ENCODE data around the gene CPXM1.

DNA sequence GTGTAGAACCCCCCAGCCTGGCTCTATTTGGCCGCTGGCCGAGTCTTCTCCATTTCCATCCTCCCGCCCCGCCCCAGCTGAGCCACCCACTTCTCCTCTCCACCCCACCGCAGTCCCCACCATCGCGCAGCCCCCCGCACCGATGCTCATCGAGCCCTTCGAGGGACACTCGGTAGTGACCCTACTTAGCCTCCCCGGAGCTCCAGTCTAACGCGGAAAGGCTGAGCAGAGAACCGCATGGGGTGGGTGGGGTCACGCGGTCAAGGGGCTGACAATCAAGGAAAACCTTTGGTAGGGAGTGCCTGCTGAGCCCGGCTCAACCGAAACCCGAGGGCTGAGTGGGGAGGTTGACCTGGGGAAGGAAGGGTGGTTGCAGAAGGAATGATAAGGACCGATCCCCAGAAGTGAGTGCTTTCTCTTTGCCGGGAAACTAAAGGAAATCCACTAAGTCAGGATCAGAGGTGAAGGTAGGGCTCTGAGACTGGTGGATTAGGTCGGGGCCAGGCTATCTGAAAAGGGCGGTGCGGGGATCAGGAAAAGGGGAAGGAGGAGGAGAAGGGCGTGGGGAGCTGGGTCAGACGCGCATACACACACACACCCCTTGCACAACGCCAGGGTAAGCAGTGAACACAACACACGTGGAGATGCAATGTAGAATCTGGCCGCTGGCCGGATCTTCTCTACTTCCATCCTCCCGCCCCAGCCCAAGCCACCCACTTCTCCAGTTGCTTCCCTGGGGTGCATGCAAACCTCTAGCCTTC is 49.8 kb downstream of the CPXM1 start:
- TF ChIP-seq, protein P1, sequence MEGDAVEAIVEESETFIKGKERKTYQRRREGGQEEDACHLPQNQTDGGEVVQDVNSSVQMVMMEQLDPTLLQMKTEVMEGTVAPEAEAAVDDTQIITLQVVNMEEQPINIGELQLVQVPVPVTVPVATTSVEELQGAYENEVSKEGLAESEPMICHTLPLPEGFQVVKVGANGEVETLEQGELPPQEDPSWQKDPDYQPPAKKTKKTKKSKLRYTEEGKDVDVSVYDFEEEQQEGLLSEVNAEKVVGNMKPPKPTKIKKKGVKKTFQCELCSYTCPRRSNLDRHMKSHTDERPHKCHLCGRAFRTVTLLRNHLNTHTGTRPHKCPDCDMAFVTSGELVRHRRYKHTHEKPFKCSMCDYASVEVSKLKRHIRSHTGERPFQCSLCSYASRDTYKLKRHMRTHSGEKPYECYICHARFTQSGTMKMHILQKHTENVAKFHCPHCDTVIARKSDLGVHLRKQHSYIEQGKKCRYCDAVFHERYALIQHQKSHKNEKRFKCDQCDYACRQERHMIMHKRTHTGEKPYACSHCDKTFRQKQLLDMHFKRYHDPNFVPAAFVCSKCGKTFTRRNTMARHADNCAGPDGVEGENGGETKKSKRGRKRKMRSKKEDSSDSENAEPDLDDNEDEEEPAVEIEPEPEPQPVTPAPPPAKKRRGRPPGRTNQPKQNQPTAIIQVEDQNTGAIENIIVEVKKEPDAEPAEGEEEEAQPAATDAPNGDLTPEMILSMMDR (IDR thresholded peaks at IDR 0.05), result no peak
- TF ChIP-seq POLR2A (IDR thresholded peaks at IDR 0.05), result no peak
